Anterior cingulate cortex (tissue), 58 donors: ENCODE results near the gene WIPF3.
"Not testable (repeated sequence)": the region's sequence is repeated elsewhere in the genome, so short reads cannot be mapped to it uniquely, and the experiment has no call there.

Source experiments
- DNase-seq, 58 donors: peaks; one replicate each; lab custom pipeline; 2025; lab: John Stamatoyannopoulos, UW

The WIPF3 gene

DNA sequence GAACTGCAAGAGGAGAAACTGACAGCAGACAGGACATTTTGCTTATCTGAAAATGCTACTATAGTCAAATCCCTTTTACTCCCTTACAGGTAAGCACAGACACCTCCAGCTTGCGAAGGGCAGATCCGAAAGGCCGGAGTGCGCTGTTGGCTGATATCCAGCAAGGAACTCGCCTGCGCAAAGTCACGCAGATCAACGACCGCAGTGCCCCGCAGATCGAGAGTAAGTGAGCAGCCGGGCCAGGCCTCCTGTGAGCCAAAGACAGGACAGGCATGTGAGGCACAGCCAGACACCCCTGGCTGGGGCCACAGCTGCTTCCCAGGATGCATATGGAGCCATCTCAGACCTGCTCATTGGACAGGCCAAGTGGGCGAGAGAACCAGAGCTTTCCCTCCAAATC lies 69.4 kb downstream of the WIPF3 start:
- no peak for DNase-seq

DNA sequence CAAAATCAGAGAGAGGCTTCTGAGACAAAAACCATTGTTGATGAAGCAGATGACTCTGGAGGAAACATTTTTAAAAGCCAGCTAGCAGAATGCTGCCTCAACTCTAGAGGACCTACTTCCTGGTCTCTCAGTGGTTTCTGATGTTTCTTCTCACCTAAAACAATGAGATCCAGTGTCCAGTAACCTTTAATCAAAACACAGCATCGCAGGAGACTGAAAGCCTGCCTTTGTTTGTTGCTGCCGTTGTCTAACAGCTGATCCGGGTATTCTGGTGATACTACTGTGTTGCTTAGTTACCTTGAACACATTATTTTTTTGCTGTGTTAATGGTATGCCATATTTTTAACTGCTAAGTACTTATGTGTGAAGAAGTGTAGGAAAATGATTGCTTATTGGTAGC lies 70.9 kb downstream of the WIPF3 start:
- DNase-seq, result peak in 3 of 58 donors; percentile 5 to 51 (median 38)

DNA sequence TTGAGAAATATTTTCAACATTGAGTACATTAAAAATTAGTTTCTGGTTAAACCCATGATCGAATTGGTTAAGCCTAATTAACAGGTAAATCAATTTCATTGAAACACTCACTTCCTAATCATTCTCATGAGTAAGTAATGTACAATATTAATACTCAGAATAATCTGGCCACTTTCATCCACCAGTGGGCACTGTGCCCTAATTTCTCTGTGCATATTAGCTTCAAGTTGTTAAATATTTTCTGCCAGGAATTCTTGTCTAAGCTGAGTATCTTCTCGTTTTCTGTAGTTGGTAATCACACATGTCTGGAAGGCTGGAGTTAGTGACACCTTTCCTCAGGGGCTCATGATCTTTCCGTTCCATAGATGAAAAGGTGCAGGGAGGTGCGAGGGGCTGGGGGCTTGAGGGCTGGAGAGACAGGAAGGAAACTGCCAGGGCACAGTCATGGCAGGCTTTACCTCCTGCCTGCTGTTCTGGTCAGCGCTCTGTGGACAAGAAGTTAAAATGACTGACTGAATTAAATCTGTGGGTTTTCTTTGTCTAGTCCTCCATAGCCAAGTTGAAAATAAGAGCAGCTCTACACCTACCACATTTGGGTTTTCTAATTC lies 71.9 kb downstream of the WIPF3 start:
- DNase-seq, result peak in 1 of 58 donors; percentile 6

DNA sequence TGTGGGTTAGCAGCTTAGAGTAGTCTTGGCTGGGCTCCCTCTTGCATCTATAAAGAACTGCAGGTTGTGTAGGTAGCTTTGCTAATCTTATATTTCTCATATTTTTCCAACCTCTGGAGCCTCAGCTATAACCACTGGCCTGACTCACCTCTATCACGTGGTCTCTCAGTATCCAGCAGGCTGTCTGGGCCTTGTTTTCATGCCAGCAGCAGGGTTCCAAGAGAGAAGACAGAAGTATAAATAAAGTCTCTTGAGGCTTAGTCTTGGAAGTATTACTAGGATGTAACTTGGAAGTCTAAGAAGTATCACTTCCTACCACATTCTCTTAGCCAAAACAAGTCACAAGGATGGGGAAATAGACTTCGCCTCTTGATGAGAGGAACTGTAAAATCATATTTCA lies 73.3 kb downstream of the WIPF3 start:
- no peak for DNase-seq

DNA sequence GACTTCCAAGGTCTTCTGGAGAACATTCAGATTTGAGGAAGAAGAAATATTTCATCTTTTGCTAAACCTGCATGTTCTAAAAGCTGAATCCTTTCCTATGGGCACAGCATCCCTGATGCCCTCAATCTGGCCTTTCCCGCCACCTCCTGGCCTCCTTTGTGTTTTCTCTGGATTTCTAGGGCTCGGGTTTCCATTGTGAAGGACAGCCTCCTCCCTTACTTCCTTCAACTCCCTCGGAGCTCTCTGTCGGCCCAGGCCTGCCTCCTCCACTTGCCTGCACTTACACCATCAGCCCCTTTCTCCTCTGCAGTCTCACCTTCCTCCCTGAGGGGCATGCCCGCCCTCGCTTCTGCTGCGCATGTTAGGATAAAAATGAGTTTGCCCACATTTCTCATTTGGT lies 75.4 kb downstream of the WIPF3 start:
- no peak for DNase-seq

DNA sequence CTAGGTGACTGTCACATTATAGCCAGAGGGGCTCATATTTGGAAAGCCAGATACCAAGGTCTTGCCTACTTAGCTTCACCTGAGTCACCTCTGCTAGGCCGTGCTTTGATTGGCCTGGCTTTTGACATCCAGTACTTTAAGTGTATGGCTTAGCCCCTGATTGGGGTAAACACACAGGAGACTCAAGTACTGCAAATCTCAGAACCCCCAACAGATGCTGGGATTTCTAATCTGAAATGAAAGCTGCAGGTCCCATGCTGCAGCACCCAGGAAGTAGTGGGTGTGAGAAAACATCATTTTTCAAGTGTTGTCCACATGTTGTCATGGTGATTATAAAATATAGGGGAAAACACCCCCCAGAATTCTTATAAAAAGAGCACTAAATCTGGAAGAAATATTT lies 76.2 kb downstream of the WIPF3 start:
- DNase-seq, result no peak

DNA sequence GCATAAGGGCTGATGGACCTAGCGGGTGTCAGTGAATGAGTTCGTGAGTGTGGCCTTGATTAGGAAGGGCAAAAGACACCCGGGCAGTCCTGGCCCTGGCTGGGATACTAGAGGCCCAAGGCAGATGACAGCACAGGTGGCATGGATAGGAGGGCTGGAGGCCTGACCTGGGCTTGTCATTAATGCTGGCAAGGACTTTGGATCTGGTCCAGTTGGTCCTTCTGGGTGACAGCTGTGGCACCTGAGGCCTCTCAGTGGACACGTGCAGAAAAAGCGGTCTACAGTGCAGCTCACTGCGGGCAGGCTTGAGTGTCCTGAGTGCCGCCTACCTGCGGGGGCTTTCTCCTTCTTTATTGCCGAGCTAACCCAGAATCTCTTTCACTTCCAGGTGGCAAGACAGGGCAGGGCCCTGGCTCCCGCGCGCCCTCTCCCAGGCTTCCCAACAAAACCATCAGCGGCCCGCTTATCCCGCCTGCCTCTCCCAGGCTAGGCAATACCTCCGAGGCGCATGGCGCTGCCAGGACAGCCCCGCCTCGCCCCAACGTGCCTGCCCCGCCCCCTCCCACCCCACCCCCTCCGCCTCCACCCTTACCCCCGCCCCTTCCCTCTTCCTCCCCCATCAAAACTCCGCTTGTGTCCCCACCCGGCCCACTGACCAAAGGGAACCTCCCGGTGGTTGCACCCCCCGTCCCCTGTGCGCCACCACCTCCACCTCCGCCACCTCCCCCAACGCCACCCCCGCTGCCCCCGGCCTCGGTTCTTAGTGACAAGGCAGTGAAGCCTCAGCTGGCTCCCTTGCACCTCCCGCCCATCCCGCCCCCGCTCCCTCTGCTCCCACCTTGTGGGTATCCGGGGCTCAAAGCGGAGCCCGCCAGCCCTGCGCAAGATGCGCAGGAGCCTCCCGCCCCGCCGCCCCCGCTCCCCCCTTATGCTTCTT lies 77.4 kb downstream of the WIPF3 start:
- peak in 2 of 58 donors; percentile 17 for DNase-seq

DNA sequence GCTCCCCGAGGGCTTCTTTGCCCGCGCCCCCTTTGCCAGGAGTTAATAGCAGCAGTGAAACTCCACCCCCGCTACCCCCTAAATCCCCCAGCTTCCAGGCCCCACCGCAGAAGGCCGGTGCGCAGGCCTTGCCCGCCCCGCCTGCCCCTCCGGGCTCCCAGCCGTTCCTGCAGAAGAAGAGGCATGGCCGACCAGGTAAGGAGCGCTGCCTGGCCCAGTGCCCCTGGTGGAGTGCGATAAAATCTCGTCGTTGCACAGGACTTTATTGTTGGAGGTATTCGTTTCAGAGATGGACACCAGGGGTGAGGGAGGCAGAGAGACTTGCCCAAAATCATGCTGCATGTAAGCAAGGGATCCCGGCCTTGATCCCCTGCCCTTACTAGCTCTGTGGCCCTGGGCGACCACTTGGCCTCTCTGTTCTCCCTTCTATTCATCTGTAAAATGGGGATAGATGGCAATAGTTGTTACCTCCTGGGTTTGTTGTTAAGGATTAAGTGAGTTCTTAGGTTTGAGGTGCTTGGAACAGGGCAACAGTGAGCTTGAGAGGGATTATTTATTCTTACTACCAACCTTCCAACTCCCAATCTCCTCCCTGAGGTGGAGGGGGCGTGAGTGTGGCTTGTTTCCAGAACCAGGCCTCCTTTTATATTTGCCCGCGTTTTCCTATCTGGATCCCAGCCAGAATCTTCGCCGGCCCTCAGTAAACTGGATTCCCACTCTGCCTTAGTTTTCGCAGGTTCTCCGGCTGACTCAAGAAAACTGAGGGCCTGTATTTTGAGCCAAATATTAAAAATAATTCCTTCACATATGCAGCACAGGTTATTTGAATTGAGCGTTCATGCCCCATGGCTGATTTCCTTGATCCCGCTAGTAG lies 78.3 kb downstream of the WIPF3 start:
- peak in 2 of 58 donors; percentile 8 to 9 for DNase-seq

DNA sequence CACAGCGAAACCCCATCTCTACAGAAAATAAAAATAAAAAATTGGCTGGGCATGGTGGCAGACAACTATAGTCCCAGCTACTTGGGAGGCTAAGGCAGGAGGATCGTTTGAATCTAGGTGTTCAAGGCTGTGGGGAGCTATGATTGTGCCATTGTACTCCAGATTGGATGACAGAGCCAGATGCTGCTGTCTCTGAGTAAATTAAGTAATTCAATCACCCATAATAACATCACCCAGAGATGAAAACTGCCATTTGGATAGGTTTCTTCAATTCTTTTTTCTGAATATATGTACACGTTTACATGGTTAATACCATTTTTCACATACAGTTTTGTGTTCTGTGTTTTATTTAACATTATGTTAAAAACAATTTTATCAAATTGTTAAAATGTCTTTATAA lies 79.3 kb downstream of the WIPF3 start:
- DNase-seq, result no peak

DNA sequence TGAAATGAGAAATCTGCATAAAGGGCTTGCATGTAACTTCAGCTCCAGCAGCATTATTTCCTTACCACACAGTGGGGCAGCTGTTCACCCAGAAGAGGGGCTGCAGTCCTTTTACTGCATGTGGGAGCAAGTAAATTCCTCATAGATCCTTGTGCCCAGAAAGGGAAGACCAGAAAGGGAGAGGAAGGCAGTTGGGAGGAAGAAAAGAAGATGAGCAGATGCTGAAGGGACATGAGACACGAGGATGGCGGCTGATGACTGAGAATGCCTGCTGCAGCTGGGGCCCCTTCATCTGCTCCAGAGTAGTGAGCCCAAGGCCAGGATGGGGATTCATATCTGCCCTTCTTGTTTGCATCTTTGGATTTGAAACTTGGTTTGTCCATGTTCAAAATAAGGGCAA lies 80.5 kb downstream of the WIPF3 start:
- no peak for DNase-seq

DNA sequence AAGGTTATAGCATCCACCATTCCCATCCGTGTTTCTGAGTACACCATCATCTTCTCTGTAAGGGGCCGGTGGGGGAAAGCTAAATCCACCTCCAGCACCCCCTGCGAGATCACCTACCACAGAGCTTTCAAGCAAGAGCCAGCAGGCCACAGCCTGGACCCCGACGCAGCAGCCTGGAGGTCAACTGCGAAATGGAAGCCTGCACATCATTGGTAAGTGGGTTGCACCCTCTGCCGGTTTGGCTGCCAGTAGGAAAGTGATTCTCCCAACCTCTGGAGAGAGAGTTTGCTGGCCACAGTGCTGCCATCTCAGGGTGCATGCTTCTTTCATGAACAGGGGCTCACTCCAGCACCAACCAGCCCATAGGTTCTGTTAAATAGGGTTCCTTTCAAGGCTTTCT lies 81.7 kb downstream of the WIPF3 start:
- DNase-seq, result no peak

DNA sequence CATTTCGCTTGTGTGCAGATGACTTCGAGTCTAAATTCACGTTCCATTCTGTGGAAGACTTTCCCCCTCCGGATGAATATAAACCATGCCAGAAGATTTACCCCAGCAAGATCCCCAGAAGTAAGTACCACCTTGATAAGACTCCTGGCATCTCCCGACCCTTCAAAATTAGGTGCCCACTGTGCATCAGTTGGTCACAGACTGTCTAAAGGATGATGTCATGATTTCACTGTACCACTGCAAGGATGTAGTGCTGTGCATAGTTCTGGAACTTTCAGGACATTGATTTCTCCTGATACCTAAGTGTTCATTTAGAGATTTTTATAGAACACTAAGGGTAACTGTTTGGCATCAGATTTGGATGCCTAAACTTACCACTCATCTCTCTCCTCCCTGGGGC lies 83.0 kb downstream of the WIPF3 start:
- DNase-seq, result no peak

DNA sequence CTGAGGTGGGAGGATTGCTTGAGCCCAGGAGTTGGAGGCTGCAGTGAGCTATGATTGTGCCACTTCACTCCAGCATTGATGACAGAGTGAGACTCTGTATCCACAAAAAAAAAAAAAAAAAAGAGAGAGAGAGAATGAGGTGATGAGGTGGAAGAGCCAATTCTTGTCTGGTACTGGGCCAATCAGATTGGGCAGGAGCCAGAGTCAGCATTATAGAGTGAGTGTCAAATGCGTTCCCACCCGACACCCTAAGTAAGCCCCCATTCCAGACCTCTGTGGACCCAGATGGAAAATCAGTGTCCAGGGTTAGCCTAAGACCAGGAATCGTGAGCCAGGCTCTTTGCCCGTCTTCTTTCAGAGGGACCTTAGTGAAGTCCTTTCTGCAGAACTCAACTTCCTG lies 83.9 kb downstream of the WIPF3 start:
- DNase-seq, result no peak

DNA sequence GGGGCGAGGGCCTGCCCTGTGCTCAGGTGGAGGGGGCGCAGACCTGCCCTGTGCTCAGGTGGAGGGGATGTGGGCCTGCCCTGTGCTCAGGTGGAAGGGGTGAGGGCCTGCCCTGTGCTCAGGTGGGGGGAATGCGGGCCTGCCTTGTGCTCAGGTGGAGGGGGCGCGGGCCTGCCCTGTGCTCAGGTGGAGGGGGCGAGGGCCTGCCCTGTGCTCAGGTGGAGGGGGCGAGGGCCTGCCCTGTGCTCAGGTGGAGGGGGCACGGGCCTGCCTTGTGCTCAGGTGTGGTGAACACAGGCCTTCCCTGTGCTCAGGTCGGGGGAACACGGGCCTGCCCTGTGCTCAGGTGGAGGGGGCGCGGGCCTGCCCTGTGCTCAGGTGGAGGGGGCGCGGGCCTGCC lies 84.5 kb downstream of the WIPF3 start:
- DNase-seq, result not testable (repeated sequence)

DNA sequence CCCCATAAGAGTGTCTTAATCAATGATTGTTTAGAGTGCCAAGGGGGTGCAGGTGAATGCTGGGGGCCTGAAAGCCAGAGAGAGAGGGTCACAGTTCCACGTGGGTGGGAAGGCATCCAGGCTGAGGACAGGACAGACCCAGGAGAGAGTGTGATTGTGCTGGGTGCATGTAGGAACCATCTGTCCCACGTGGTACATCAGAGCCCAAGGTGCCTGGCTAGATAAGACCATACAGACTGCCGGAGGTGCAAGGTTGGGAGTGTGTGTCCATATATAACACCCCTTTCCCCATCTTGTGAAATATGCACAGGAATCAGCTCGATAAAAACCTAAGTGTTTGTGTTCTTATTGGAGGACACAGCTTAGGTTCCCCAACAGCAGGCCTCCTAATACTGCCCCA lies 85.5 kb downstream of the WIPF3 start:
- no peak for DNase-seq

DNA sequence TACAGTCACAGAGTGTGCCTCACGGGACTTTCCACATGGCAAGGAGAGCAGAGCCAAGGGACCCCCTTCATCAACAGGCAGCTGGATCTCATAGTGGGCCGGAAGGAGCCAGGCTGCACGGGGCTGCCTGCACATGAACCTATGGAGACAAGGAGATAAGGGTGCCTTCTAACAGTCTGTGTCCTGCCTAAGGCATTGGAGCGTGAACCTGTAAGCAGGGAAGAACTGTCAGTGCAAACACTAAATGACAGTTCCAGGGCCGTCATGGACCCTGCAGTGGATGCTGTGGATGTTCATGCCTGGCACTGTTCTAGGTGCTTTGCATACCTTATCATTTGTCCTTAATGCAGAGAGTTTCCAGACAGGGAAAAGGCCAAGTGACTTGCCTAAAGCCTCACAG lies 85.9 kb downstream of the WIPF3 start:
- DNase-seq, result no peak

DNA sequence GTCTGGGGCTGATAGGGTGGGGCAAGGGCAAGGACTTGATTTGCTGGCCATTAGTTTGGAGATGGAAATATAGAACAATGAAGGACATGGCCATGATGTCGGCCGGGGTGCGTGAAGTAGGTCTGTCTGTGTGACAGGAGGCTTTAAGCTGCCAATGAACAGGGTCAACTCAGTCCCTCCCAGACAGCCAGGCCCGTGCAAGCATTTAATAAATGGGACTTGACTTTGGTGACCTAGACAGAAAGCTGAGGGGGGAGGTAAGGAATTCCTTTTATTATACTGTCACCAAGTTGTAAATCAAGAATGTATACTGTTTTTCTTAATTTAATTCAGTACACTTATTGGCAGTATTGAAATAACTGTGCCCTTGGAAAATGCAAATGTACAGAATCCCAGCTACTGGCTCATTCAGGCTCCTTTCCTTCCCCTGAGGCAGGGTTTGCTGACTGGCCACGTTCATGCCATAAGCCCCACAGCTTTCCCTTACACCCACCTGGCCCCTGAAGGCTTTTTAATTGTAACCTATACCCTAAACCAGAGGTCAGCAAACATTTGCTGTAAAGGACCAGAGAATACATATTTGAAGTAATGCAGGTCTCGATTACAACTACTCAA lies 87.2 kb downstream of the WIPF3 start:
- DNase-seq, result no peak

DNA sequence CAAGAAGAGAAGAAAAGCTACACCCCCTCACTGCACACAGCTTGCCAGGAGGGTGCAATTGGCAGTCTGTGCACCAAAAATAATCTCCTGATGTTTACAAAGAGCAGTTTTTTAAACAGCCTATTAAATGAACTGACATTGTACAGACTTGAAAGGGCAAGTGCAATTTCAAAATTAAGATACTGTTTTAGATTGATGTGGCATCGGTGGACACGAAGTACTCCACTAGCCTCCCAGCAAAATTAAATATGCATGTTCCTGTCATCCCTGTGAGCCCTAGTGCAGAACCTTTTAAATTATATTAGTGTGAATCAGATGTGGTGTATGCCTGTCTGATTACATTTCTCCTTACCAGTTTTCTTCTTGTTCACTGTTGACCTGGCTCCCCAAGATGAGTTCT lies 87.9 kb downstream of the WIPF3 start:
- peak in 3 of 58 donors; percentile 9 to 27 (median 19) for DNase-seq

DNA sequence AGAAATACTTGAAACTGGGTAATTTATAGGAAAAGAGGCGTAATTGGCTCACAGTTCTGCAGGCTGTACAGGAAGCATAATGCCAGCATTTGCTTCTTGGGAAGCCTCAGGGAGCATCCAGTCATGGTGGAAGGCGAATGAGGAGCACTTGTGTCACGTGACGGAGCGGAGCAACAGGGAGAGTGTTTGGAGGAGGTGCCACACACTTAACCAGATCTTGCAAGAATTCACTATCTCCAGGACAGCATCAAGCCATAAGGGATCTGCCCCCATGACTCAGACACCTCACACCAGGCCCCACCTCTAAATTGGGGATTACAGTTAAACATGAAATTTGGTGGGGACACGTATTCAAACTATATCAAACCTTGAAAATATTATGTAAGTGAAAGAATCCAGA lies 89.3 kb downstream of the WIPF3 start:
- no peak for DNase-seq

DNA sequence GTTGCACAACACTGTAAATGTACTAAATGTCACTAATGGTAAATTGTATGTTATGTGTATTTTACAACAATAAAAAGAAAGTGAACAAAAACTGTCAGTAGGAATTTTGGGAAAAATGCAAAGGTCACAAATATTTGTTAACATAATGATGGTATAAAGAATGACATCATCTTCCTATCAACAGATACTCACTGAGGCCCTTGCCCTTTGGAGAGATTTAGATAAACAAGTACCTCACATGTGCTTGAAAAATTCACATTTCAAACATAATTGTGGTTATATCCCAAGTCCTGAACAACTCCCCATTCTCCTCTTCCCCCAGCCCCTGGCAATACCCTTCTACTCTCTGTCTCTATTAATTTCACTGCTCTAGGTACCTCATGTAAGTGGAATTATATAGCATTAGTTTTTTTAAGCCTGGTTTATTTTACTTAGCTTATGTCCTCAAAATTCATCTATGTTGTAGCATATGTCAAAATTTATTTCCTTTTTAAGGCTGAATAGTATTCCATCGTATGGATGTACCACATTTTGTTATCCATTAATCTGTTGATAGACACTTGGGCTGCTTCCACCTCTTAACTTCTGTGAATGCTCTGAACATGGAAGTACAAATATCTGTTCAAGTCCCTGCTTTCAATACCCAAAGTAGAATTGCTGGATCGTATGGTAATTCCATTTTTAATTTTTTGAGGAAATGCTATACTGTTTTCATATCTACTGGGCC lies 90.5 kb downstream of the WIPF3 start:
- no peak for DNase-seq
